ENCODE data around the gene TMEM213. TPM values are rescaled to one million over a fixed set of nuclear protein-coding genes. Genes with fewer than 3 reads are reported as not detected.

Gene TMEM213
- total RNA-seq, 1 experiment from 2014 or later = not detected

GRCh38 chr7:138834583-138834982 lies 36.8 kb downstream of the TMEM213 start:
- 0 out of 4 replicates have a peak, but pooled peaks cover 0 to 3% of the 10 kb centered on the region in 2 experiments for H3K36me3 ChIP-seq (ENCODE audit: control insufficient read depth in 1 of 2, insufficient read depth in 2 of 2, low read length in 2 of 2)
- DNase-seq (ENCODE audit: low read depth, low spot score) (no peak), ATAC-seq (no peak)
- no peak overlapping the region for H3K9ac ChIP-seq (ENCODE audit: low read length)
- H3K79me2 ChIP-seq (ENCODE audit: insufficient read depth, low read length) = no peaks in the 10 kb centered on the region
- H3K4me3 ChIP-seq (replicated peaks in 1 of 2; ENCODE audit: low read depth in 1 of 2, low read length in 2 of 2) = no peak overlapping the region
- H2AFZ ChIP-seq (ENCODE audit: low read depth, low read length, poor library complexity, severe bottlenecking) = no peak overlapping the region
- H3K4me2 ChIP-seq (ENCODE audit: low read length) = no peak overlapping the region
- BruUV-seq (replicated peaks) = no TSS peak
- H3K4me1 ChIP-seq (ENCODE audit: control insufficient read depth in 1 of 2, insufficient read depth in 2 of 2, low read length in 2 of 2) = no peaks in the 10 kb centered on the region
- no peaks in the 10 kb centered on the region; the same call in 1 of the 2 replicates for H3K27me3 ChIP-seq (ENCODE audit: insufficient read depth, low read length)
- H4K20me1 ChIP-seq (ENCODE audit: insufficient read depth) = no peaks in the 10 kb centered on the region
- H3K27ac ChIP-seq (ENCODE audit: low read depth, low read length) = no peak overlapping the region
- intact Hi-C loops (cut with micrococcal nuclease) = no loop called here
- CTCF ChIA-PET = no interaction called here
- no peaks in the 10 kb centered on the region for H3K9me3 ChIP-seq (ENCODE audit: control insufficient read depth in 1 of 2, insufficient read depth in 1 of 2, low read depth in 1 of 2, low read length in 2 of 2)
- no peaks in the 10 kb centered on the region for H3K9me2 ChIP-seq (ENCODE audit: insufficient read depth)
- TF ChIP-seq SP1 (IDR thresholded peaks at IDR 0.05; ENCODE audit: low read depth) (no peak), CEBPB (IDR thresholded peaks at IDR 0.05; ENCODE audit: low read depth) (no peak), REST (IDR thresholded peaks at IDR 0.05; ENCODE audit: low read depth) (no peak), SIN3A (IDR thresholded peaks at IDR 0.05; ENCODE audit: low read depth) (no peak), RAD21 (IDR thresholded peaks at IDR 0.05; ENCODE audit: low read depth) (no peak), POLR2AphosphoS5 (IDR thresholded peaks at IDR 0.05; ENCODE audit: low read depth, low read length) (no peak), ELF1 (IDR thresholded peaks at IDR 0.05; ENCODE audit: borderline replicate concordance, low read depth) (no peak), YY1 (IDR thresholded peaks at IDR 0.05; ENCODE audit: extremely low read depth, insufficient replicate concordance, low read depth, low read length) (no peak), JUND (IDR thresholded peaks at IDR 0.05) (no peak), EGR1 (IDR thresholded peaks at IDR 0.05; ENCODE audit: low read depth) (no peak), EZH2 (IDR thresholded peaks at IDR 0.05) (no peak), ATF3 (IDR thresholded peaks at IDR 0.05) (no peak), CBX3 (IDR thresholded peaks at IDR 0.05; ENCODE audit: low read depth) (no peak), EZH2phosphoT487 (IDR thresholded peaks at IDR 0.05; ENCODE audit: borderline replicate concordance) (no peak)
- TF ChIP-seq, protein P1, sequence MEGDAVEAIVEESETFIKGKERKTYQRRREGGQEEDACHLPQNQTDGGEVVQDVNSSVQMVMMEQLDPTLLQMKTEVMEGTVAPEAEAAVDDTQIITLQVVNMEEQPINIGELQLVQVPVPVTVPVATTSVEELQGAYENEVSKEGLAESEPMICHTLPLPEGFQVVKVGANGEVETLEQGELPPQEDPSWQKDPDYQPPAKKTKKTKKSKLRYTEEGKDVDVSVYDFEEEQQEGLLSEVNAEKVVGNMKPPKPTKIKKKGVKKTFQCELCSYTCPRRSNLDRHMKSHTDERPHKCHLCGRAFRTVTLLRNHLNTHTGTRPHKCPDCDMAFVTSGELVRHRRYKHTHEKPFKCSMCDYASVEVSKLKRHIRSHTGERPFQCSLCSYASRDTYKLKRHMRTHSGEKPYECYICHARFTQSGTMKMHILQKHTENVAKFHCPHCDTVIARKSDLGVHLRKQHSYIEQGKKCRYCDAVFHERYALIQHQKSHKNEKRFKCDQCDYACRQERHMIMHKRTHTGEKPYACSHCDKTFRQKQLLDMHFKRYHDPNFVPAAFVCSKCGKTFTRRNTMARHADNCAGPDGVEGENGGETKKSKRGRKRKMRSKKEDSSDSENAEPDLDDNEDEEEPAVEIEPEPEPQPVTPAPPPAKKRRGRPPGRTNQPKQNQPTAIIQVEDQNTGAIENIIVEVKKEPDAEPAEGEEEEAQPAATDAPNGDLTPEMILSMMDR (IDR thresholded peaks at IDR 0.05 in 2 of 3, conservative IDR thresholded peaks at IDR 0.05 in 1 of 3; ENCODE audit: borderline replicate concordance in 1 of 3, insufficient read depth in 1 of 3, low read depth in 2 of 3, low read length in 2 of 3) = no peak
- TF ChIP-seq, protein P2, sequence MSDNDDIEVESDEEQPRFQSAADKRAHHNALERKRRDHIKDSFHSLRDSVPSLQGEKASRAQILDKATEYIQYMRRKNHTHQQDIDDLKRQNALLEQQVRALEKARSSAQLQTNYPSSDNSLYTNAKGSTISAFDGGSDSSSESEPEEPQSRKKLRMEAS (IDR thresholded peaks at IDR 0.05) = no peak
- RAD21 ChIA-PET (ENCODE audit: low non-redundant PET in 1 of 2, low total read pairs in 2 of 2, uncharacterized antibody in 2 of 2, unreplicated experiment in 2 of 2) = no interaction called here
- POLR2A ChIA-PET = no interaction called here
